ENCODE results near the gene COL4A3.

Gene COL4A3

GRCh38 chr2:227163998-227164762 is at the start of gene COL4A3, which contains the start of gene COL4A4:
Gene COL4A3 (plus strand): TSS chr2:227164624. CDS start chr2:227164727, 103 bp downstream.
Gene COL4A4 (minus strand): TSS chr2:227164205. CDS start chr2:227147483, 16,722 bp downstream.
- no peak for DNase-seq (ENCODE audit: low read depth in 4 of 4, low spot score in 1 of 4)

- no peak for DNase-seq (ENCODE audit: low read depth in 4 of 4, low spot score in 1 of 4)
Measured at GRCh38 chr2:227115761-227116160, 48.7 kb upstream of the COL4A3 start.

- DNase-seq (ENCODE audit: low read depth in 4 of 4, low spot score in 1 of 4) = no peak
Measured at GRCh38 chr2:227117027-227117426, 47.4 kb upstream of the COL4A3 start.

GRCh38 chr2:227117852-227118251 is 46.6 kb upstream of the COL4A3 start:
- no peak for DNase-seq (ENCODE audit: low read depth in 4 of 4, low spot score in 1 of 4)

GRCh38 chr2:227118353-227118752 is 46.1 kb upstream of the COL4A3 start:
- DNase-seq (ENCODE audit: low read depth in 4 of 4, low spot score in 1 of 4) = no peak

GRCh38 chr2:227123697-227124096 is 40.7 kb upstream of the COL4A3 start:
- no peak for DNase-seq (ENCODE audit: low read depth in 4 of 4, low spot score in 1 of 4)

GRCh38 chr2:227124811-227125210 is 39.6 kb upstream of the COL4A3 start:
- DNase-seq (ENCODE audit: low read depth in 4 of 4, low spot score in 1 of 4) = no peak

- no peak for DNase-seq (ENCODE audit: low read depth in 4 of 4, low spot score in 1 of 4)
Measured at GRCh38 chr2:227125506-227125905, 38.9 kb upstream of the COL4A3 start.

- DNase-seq (ENCODE audit: low read depth in 4 of 4, low spot score in 1 of 4) = no peak
Measured at GRCh38 chr2:227127201-227127600, 37.2 kb upstream of the COL4A3 start.

GRCh38 chr2:227130636-227131035 is 33.8 kb upstream of the COL4A3 start:
- no peak for DNase-seq (ENCODE audit: low read depth in 4 of 4, low spot score in 1 of 4)

GRCh38 chr2:227132986-227133385 is 31.4 kb upstream of the COL4A3 start:
- no peak for DNase-seq (ENCODE audit: low read depth in 4 of 4, low spot score in 1 of 4)

GRCh38 chr2:227134591-227134990 is 29.8 kb upstream of the COL4A3 start:
- DNase-seq (ENCODE audit: low read depth in 4 of 4, low spot score in 1 of 4) = no peak

- no peak for DNase-seq (ENCODE audit: low read depth in 4 of 4, low spot score in 1 of 4)
Measured at GRCh38 chr2:227141301-227141700, 23.1 kb upstream of the COL4A3 start.

GRCh38 chr2:227143895-227144294 is 20.5 kb upstream of the COL4A3 start:
- DNase-seq (ENCODE audit: low read depth in 4 of 4, low spot score in 1 of 4) = no peak

GRCh38 chr2:227146456-227146855 is 18.0 kb upstream of the COL4A3 start:
- no peak for DNase-seq (ENCODE audit: low read depth in 4 of 4, low spot score in 1 of 4)

- no peak for DNase-seq (ENCODE audit: low read depth in 4 of 4, low spot score in 1 of 4)
Measured at GRCh38 chr2:227147023-227147422, 17.4 kb upstream of the COL4A3 start.

GRCh38 chr2:227148106-227148505 is 16.3 kb upstream of the COL4A3 start:
- no peak for DNase-seq (ENCODE audit: low read depth in 4 of 4, low spot score in 1 of 4)

GRCh38 chr2:227150222-227150936 is 14.0 kb upstream of the COL4A3 start:
- DNase-seq (ENCODE audit: low read depth in 4 of 4, low spot score in 1 of 4) = no peak

GRCh38 chr2:227152093-227152766 is 12.2 kb upstream of the COL4A3 start:
- no peak for DNase-seq (ENCODE audit: low read depth in 4 of 4, low spot score in 1 of 4)

- DNase-seq (ENCODE audit: low read depth in 4 of 4, low spot score in 1 of 4) = no peak
Measured at GRCh38 chr2:227153307-227153706, 11.1 kb upstream of the COL4A3 start.

- DNase-seq (ENCODE audit: low read depth in 4 of 4, low spot score in 1 of 4) = no peak
Measured at GRCh38 chr2:227153758-227154486, 10.5 kb upstream of the COL4A3 start.

Data from stimulated activated CD4-positive, alpha-beta T cell treated with anti-CD3 and anti-CD28 coated beads, Interleukin-1b, Interleukin-23, amount 100 ng/mL, for 24 hours (primary cell).